Keratinocyte (primary cell): Measurements from ENCODE around the gene AKAP13. TPM values are rescaled to one million over a fixed set of nuclear protein-coding genes. Genes with fewer than 3 reads are reported as not detected.

Source experiments
- DNase-seq: peaks from one replicate; pipeline ENCODE4 v3.0.0-alpha.2; 2011; ENCODE audit warnings: low read depth, missing footprints, low spot score
- FAIRE-seq: peaks from 2 replicates; lab custom pipeline; 2011; peaks lifted over from hg19 to GRCh38; lab: Jason Lieb, UNC
- H2AFZ ChIP-seq: 2 replicates; pipeline ENCODE4 v1.6.0; 2012; ENCODE audit warnings: low read length, control low read depth, inconsistent platforms; ENCODE audit not compliant: control insufficient read depth
- H3K27ac ChIP-seq: 2 replicates; pipeline ENCODE4 v1.5.1; 2011; ENCODE audit warnings: low read length; ENCODE audit not compliant: control insufficient read depth, insufficient read depth
- H3K27me3 ChIP-seq: 3 replicates; pipeline ENCODE4 v1.6.0; 2011; ENCODE audit warnings: low read length; ENCODE audit not compliant: control insufficient read depth, insufficient read depth; ENCODE audit errors: extremely low read depth
- H3K36me3 ChIP-seq, 2 experiments: 2 replicates in 1 of 2; 3 replicates in 1 of 2; pipeline ENCODE4 v1.5.1; 2011; ENCODE audit warnings: low read length in 2 of 2, mild to moderate bottlenecking in 1 of 2; ENCODE audit not compliant: control insufficient read depth in 2 of 2, insufficient read depth in 2 of 2; ENCODE audit errors: extremely low read depth in 1 of 2
- H3K4me1 ChIP-seq: 3 replicates; pipeline ENCODE4 v1.5.1; 2011; ENCODE audit warnings: low read length; ENCODE audit not compliant: control insufficient read depth, insufficient read depth; ENCODE audit errors: extremely low read depth
- H3K4me2 ChIP-seq: 3 replicates; pipeline ENCODE4 v1.6.0; 2011; ENCODE audit warnings: low read depth, low read length; ENCODE audit not compliant: control insufficient read depth, insufficient read depth; ENCODE audit errors: extremely low read depth
- H3K4me3 ChIP-seq, 3 experiments: fragments of 200-600 bp in 1 of 3; sonication (generic) in 1 of 3; 2 replicates in 2 of 3; 3 replicates in 1 of 3; pipeline ENCODE4 v1.5.1; 2011 to 2016; ENCODE audit warnings: low read length in 3 of 3, mild to moderate bottlenecking in 3 of 3, control low read depth in 2 of 3, inconsistent platforms in 1 of 3, low read depth in 1 of 3, mixed read lengths in 1 of 3, mixed run types in 1 of 3, moderate library complexity in 1 of 3; ENCODE audit not compliant: control insufficient read depth in 2 of 3, insufficient read depth in 2 of 3; ENCODE audit errors: extremely low read depth in 1 of 3
- H3K79me2 ChIP-seq: 2 replicates; pipeline ENCODE4 v1.6.0; 2012; ENCODE audit warnings: low read length; ENCODE audit not compliant: control insufficient read depth, insufficient read depth
- H3K9ac ChIP-seq: 3 replicates; pipeline ENCODE4 v1.6.0; 2011; ENCODE audit warnings: low read length; ENCODE audit not compliant: control insufficient read depth, insufficient read depth; ENCODE audit errors: extremely low read depth
- H3K9me1 ChIP-seq: 3 replicates; pipeline ENCODE4 v1.6.0; 2011; ENCODE audit warnings: low read length; ENCODE audit not compliant: control insufficient read depth, insufficient read depth; ENCODE audit errors: extremely low read depth
- H3K9me3 ChIP-seq: 2 replicates; pipeline ENCODE4 v1.5.1; 2012; ENCODE audit warnings: low read depth, low read length; ENCODE audit not compliant: control insufficient read depth
- H4K20me1 ChIP-seq: 3 replicates; pipeline ENCODE4 v1.6.0; 2011; ENCODE audit warnings: low read length; ENCODE audit not compliant: control insufficient read depth, insufficient read depth; ENCODE audit errors: extremely low read depth
- CTCF ChIP-seq, 3 experiments: IDR thresholded peaks in 1 of 3; conservative IDR thresholded peaks in 1 of 3; optimal IDR thresholded peaks in 1 of 3; 2 replicates in 2 of 3; 3 replicates in 1 of 3; pipeline versions ENCODE3 to v1.5.1; 2011; ENCODE audit warnings: low read length in 3 of 3, mild to moderate bottlenecking in 3 of 3, moderate library complexity in 2 of 3, control low read depth in 1 of 3, inconsistent platforms in 1 of 3; ENCODE audit not compliant: insufficient read depth in 2 of 3; ENCODE audit errors: extremely low read depth in 1 of 3
- EZH2 ChIP-seq: IDR thresholded peaks from one replicate; pipeline ENCODE4 v1.6.1; 2012; ENCODE audit warnings: inconsistent platforms, mild to moderate bottlenecking, low read length, moderate library complexity
- dilution Hi-C: fragments of 300-500 bp; cut with MboI; formaldehyde crosslinking; loops from one replicate; pipeline ENCODE4 v1.7.0; 2020; ENCODE audit warnings: low sequenced_read_pairs; ENCODE audit not compliant: extremely low pct_ligation_motif_present
- polyA plus RNA-seq, 5 experiments: library from polyadenylated mRNA; depleted of rRNA in 3 of 5; stranded (reverse) in 3 of 5; stranded (forward) in 1 of 5; unstranded in 1 of 5; fragments of >200 nt; gene quantifications; 1 replicate in 1 of 5; 2 replicates in 3 of 5; 3 replicates in 1 of 5; pipeline versions ENCODE4 v1.2.1 to v1.2.3, GENCODE V29; 2011 to 2012; ENCODE audit warnings: missing spikeins in 2 of 5, low read depth in 1 of 5, low replicate concordance in 1 of 5

AKAP13 gene
- polyA plus RNA-seq, 1 donor (not counting 4 experiments of a cell fraction or from before 2014, with no cell fraction given), result 16.7 TPM

- no peak for TF ChIP-seq EZH2
- no peak for TF ChIP-seq CTCF (optimal IDR thresholded peaks at IDR 0.05 in 1 of 3, IDR thresholded peaks at IDR 0.05 in 1 of 3, conservative IDR thresholded peaks at IDR 0.05 in 1 of 3; ENCODE audit: extremely low read depth in 1 of 3, insufficient read depth in 2 of 3, low read length in 3 of 3)
- Histone ChIP-seq H3K9me1 (no peaks in the 10 kb centered on the region), H3K9me3 (no peaks in the 10 kb centered on the region), H2AFZ (no peak overlapping the region), H3K4me3 (no peak overlapping the region), H3K9ac (no peak overlapping the region), H4K20me1 (no peaks in the 10 kb centered on the region), H3K27me3 (no peaks in the 10 kb centered on the region), H3K4me1 (no peaks in the 10 kb centered on the region), H3K27ac (no peak overlapping the region), H3K79me2 (no peaks in the 10 kb centered on the region), H3K4me2 (no peak overlapping the region), H3K36me3 (peaks cover 0 to 9% of the 10 kb centered on the region in 2 experiments)
- dilution Hi-C loops, result no loop called here
- DNase-seq (no peak), FAIRE-seq (no peak)
Measured at GRCh38 chr15:85710340-85710842, 330.0 kb downstream of the AKAP13 start.

- TF ChIP-seq CTCF (optimal IDR thresholded peaks at IDR 0.05 in 1 of 3, IDR thresholded peaks at IDR 0.05 in 1 of 3, conservative IDR thresholded peaks at IDR 0.05 in 1 of 3; ENCODE audit: extremely low read depth in 1 of 3, insufficient read depth in 2 of 3, low read length in 3 of 3) (no peak), EZH2 (no peak)
- H3K27me3 ChIP-seq, result no peaks in the 10 kb centered on the region
- no peaks in the 10 kb centered on the region for H4K20me1 ChIP-seq
- H3K4me3 ChIP-seq, result no peak overlapping the region
- H3K79me2 ChIP-seq, result no peaks in the 10 kb centered on the region
- H3K9me1 ChIP-seq, result no peaks in the 10 kb centered on the region
- no peak for DNase-seq
- H3K4me1 ChIP-seq, result no peaks in the 10 kb centered on the region
- H3K4me2 ChIP-seq, result no peak overlapping the region
- H2AFZ ChIP-seq, result no peak overlapping the region
- H3K27ac ChIP-seq, result no peak overlapping the region
- dilution Hi-C loops, result no loop called here
- FAIRE-seq, result no peak
- H3K9ac ChIP-seq, result no peak overlapping the region
- peaks cover 5 to 12% of the 10 kb centered on the region in 2 experiments for H3K36me3 ChIP-seq
- no peaks in the 10 kb centered on the region for H3K9me3 ChIP-seq
Measured at GRCh38 chr15:85711580-85712192, 331.3 kb downstream of the AKAP13 start.
